ENCODE measurements around the gene SETMAR. TPM values are rescaled to one million over a fixed set of nuclear protein-coding genes. Genes with fewer than 3 reads are reported as not detected.
A peak's percentile ranks its signal among the peaks of the same experiment; 100 is the strongest.

The SETMAR gene
- total and polyA plus RNA-seq, 2 of the 13 experiments (the other 11 are each of a cell fraction or from before 2014, with no cell fraction given), result 7.0 to 16.7 TPM

GRCh38 chr3:4359805-4360502 is 56.8 kb downstream of the SETMAR start:
- ATAC-seq (no peak), DNase-seq (ENCODE audit: low spot score) (no peak), FAIRE-seq (no peak)
- Histone ChIP-seq H3K79me2 (ENCODE audit: insufficient read depth, low read length) (no peaks in the 10 kb centered on the region), H3K36me3 (replicated peaks in 1 of 2; ENCODE audit: control insufficient read depth in 1 of 2, insufficient read depth in 2 of 2, low read length in 2 of 2) (peaks cover 0 to 11% of the 10 kb centered on the region in 2 experiments; a peak in 2 of 5 replicates), H3K9me3 (ENCODE audit: low read length) (no peaks in the 10 kb centered on the region), H3K9ac (ENCODE audit: insufficient read depth, low read depth, low read length) (no peak overlapping the region), H3K27ac (ENCODE audit: extremely low read length, insufficient read depth, low read length) (no peak overlapping the region), H3K4me1 (ENCODE audit: insufficient read depth, low read length) (peaks cover 19% of the 10 kb centered on the region), H4K20me1 (ENCODE audit: insufficient read depth, low read length) (no peaks in the 10 kb centered on the region), H3K4me3 (replicated peaks in 1 of 3; ENCODE audit: insufficient read depth in 1 of 3, low read depth in 2 of 3, low read length in 3 of 3) (no peak overlapping the region), H3K27me3 (ENCODE audit: control insufficient read depth in 1 of 2, insufficient read depth in 2 of 2, low read length in 2 of 2) (no peaks in the 10 kb centered on the region), H2AFZ (ENCODE audit: low read length) (no peak overlapping the region), H3K4me2 (ENCODE audit: low read depth, low read length) (no peak overlapping the region)
- BruUV-seq (replicated peaks), result TSS peak; percentile 34
- CTCF ChIA-PET (ENCODE audit: low intra/inter-chr PET ratio, low total read pairs), result no interaction called here
- POLR2A ChIA-PET, result no interaction called here
- in situ Hi-C loops (cut with HindIII; ENCODE audit: extremely low pct_ligation_motif_present, low pct_unique_long_range_greater_than_20kb), result loop anchor here (10.0 kb wide), 1 partner anchor 215 kb away; no protein-coding TSS in a partner anchor
- 94% methylated on average over 12 of the region's 12 CpGs for WGBS (ENCODE audit: low lambda C conversion rate)
- intact Hi-C loops (cut with micrococcal nuclease; ENCODE audit: unreplicated experiment), result loop anchor here (5.0 kb wide), 1 partner anchor 132 kb away; the partner anchor contains the start of gene ITPR1
- TF ChIP-seq ATRX (CRISPR knock-in tag; IDR thresholded peaks at IDR 0.05; ENCODE audit: borderline replicate concordance), result no peak
- no peak for TF ChIP-seq MBD4 (IDR thresholded peaks at IDR 0.05; ENCODE audit: borderline replicate concordance, low read length)
- TF ChIP-seq, protein P1, sequence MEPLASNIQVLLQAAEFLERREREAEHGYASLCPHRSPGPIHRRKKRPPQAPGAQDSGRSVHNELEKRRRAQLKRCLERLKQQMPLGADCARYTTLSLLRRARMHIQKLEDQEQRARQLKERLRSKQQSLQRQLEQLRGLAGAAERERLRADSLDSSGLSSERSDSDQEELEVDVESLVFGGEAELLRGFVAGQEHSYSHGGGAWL (CRISPR knock-in tag; IDR thresholded peaks at IDR 0.05), result no peak
- TF ChIP-seq ZNF879 (CRISPR knock-in tag; IDR thresholded peaks at IDR 0.05), result no peak
- no peak for TF ChIP-seq ZNF484 (CRISPR knock-in tag; IDR thresholded peaks at IDR 0.05; ENCODE audit: borderline replicate concordance, low read depth)
- no peak for TF ChIP-seq MLLT10 (CRISPR knock-in tag; IDR thresholded peaks at IDR 0.05)
- TF ChIP-seq ZNF451 (CRISPR knock-in tag; IDR thresholded peaks at IDR 0.05), result no peak
- TF ChIP-seq, protein P2, sequence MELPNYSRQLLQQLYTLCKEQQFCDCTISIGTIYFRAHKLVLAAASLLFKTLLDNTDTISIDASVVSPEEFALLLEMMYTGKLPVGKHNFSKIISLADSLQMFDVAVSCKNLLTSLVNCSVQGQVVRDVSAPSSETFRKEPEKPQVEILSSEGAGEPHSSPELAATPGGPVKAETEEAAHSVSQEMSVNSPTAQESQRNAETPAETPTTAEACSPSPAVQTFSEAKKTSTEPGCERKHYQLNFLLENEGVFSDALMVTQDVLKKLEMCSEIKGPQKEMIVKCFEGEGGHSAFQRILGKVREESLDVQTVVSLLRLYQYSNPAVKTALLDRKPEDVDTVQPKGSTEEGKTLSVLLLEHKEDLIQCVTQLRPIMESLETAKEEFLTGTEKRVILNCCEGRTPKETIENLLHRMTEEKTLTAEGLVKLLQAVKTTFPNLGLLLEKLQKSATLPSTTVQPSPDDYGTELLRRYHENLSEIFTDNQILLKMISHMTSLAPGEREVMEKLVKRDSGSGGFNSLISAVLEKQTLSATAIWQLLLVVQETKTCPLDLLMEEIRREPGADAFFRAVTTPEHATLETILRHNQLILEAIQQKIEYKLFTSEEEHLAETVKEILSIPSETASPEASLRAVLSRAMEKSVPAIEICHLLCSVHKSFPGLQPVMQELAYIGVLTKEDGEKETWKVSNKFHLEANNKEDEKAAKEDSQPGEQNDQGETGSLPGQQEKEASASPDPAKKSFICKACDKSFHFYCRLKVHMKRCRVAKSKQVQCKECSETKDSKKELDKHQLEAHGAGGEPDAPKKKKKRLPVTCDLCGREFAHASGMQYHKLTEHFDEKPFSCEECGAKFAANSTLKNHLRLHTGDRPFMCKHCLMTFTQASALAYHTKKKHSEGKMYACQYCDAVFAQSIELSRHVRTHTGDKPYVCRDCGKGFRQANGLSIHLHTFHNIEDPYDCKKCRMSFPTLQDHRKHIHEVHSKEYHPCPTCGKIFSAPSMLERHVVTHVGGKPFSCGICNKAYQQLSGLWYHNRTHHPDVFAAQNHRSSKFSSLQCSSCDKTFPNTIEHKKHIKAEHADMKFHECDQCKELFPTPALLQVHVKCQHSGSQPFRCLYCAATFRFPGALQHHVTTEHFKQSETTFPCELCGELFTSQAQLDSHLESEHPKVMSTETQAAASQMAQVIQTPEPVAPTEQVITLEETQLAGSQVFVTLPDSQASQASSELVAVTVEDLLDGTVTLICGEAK (IDR thresholded peaks at IDR 0.05), result no peak
- TF ChIP-seq, protein P2 (CRISPR knock-in tag; IDR thresholded peaks at IDR 0.05), result no peak
- no peak for TF ChIP-seq ZNF503 (CRISPR knock-in tag; IDR thresholded peaks at IDR 0.05)
- no peak for TF ChIP-seq ZNF430 (CRISPR knock-in tag; IDR thresholded peaks at IDR 0.05)
- no peak for TF ChIP-seq ZFX (CRISPR knock-in tag; IDR thresholded peaks at IDR 0.05; ENCODE audit: low read depth)
